Measurements from ENCODE around the gene ATP6V1F.

Gene ATP6V1F

GRCh38 chr7:128854396-128854795 is 8.3 kb upstream of the ATP6V1F start:
- Mint-ChIP-seq H3K36me3 (no peaks in the 10 kb centered on the region), H3K9me3 (no peaks in the 10 kb centered on the region), H3K27ac (no peak overlapping the region), H3K4me1 (no peaks in the 10 kb centered on the region), H3K4me3 (no peak overlapping the region), H3K27me3 (no peaks in the 10 kb centered on the region)

- no peak overlapping the region for H3K4me3 Mint-ChIP-seq
- H3K27me3 Mint-ChIP-seq = no peaks in the 10 kb centered on the region
- no peaks in the 10 kb centered on the region for H3K36me3 Mint-ChIP-seq
These were observed 7.1 kb upstream of the ATP6V1F start for GRCh38 chr7:128855559-128855958.

GRCh38 chr7:128856001-128856718 is 6.5 kb upstream of the ATP6V1F start:
- Mint-ChIP-seq H3K9me3 (no peaks in the 10 kb centered on the region), H3K27me3 (no peaks in the 10 kb centered on the region), H3K4me3 (no peak overlapping the region), H3K36me3 (no peaks in the 10 kb centered on the region), H3K4me1 (no peaks in the 10 kb centered on the region), H3K27ac (no peak overlapping the region)

More at GRCh38 chr7:128855559-128855958, 7.1 kb upstream of the ATP6V1F start:
- no peaks in the 10 kb centered on the region for H3K4me1 Mint-ChIP-seq
- H3K9me3 Mint-ChIP-seq = no peaks in the 10 kb centered on the region
- H3K27ac Mint-ChIP-seq = no peak overlapping the region

GRCh38 chr7:128858380-128859231 is 4.0 kb upstream of the ATP6V1F start:
- Mint-ChIP-seq H3K27me3 (no peaks in the 10 kb centered on the region), H3K27ac (no peak overlapping the region), H3K4me3 (no peak overlapping the region), H3K36me3 (peaks cover 1% of the 10 kb centered on the region), H3K4me1 (peaks cover 10% of the 10 kb centered on the region), H3K9me3 (no peaks in the 10 kb centered on the region)

- Mint-ChIP-seq H3K4me3 (no peak overlapping the region), H3K4me1 (peaks cover 16% of the 10 kb centered on the region), H3K9me3 (no peaks in the 10 kb centered on the region), H3K27me3 (no peaks in the 10 kb centered on the region), H3K27ac (no peak overlapping the region), H3K36me3 (peaks cover 1% of the 10 kb centered on the region)
These were observed 3.2 kb upstream of the ATP6V1F start for GRCh38 chr7:128859232-128860157.

- Mint-ChIP-seq H3K9me3 (no peaks in the 10 kb centered on the region), H3K27ac (no peak overlapping the region), H3K4me1 (peaks cover 26% of the 10 kb centered on the region), H3K27me3 (no peaks in the 10 kb centered on the region), H3K36me3 (peaks cover 1% of the 10 kb centered on the region), H3K4me3 (no peak overlapping the region)
These were observed 2.2 kb upstream of the ATP6V1F start for GRCh38 chr7:128860158-128861073.

GRCh38 chr7:128861957-128862570 is 592 bp upstream of the ATP6V1F start:
- Mint-ChIP-seq H3K27ac (peak overlapping the region; percentile 95), H3K27me3 (no peaks in the 10 kb centered on the region)

GRCh38 chr7:128863433-128863989 is 855 bp downstream of the ATP6V1F start:
- Mint-ChIP-seq H3K4me3 (peak overlapping the region; percentile 97), H3K27ac (peak overlapping the region; percentile 95), H3K36me3 (peaks cover 6% of the 10 kb centered on the region), H3K27me3 (no peaks in the 10 kb centered on the region), H3K4me1 (peaks cover 34% of the 10 kb centered on the region), H3K9me3 (no peaks in the 10 kb centered on the region)

More at GRCh38 chr7:128861957-128862570, 592 bp upstream of the ATP6V1F start:
- H3K4me3 Mint-ChIP-seq = peak overlapping the region; percentile 97
- H3K4me1 Mint-ChIP-seq = peaks cover 30% of the 10 kb centered on the region
- peaks cover 6% of the 10 kb centered on the region for H3K36me3 Mint-ChIP-seq
- no peaks in the 10 kb centered on the region for H3K9me3 Mint-ChIP-seq

- Mint-ChIP-seq H3K36me3 (peaks cover 6% of the 10 kb centered on the region), H3K4me3 (no peak overlapping the region), H3K27ac (no peak overlapping the region), H3K27me3 (no peaks in the 10 kb centered on the region), H3K9me3 (no peaks in the 10 kb centered on the region), H3K4me1 (peaks cover 41% of the 10 kb centered on the region)
These were observed 2.6 kb downstream of the ATP6V1F start for GRCh38 chr7:128865303-128865702.

- Mint-ChIP-seq H3K27me3 (no peaks in the 10 kb centered on the region), H3K36me3 (peaks cover 6% of the 10 kb centered on the region), H3K4me3 (no peak overlapping the region), H3K27ac (no peak overlapping the region), H3K9me3 (no peaks in the 10 kb centered on the region), H3K4me1 (peaks cover 43% of the 10 kb centered on the region)
These were observed 3.6 kb downstream of the ATP6V1F start for GRCh38 chr7:128865996-128866877.

GRCh38 chr7:128867241-128867640 is 4.6 kb downstream of the ATP6V1F start:
- H3K4me3 Mint-ChIP-seq = no peak overlapping the region

GRCh38 chr7:128867842-128868623 is 5.4 kb downstream of the ATP6V1F start:
- H3K27me3 Mint-ChIP-seq = no peaks in the 10 kb centered on the region
- H3K4me3 Mint-ChIP-seq = peak overlapping the region; percentile 51
- no peaks in the 10 kb centered on the region for H3K9me3 Mint-ChIP-seq
- peaks cover 34% of the 10 kb centered on the region for H3K4me1 Mint-ChIP-seq
- H3K36me3 Mint-ChIP-seq = peaks cover 4% of the 10 kb centered on the region
- H3K27ac Mint-ChIP-seq = peak overlapping the region; percentile 62

More at GRCh38 chr7:128867241-128867640, 4.6 kb downstream of the ATP6V1F start:
- Mint-ChIP-seq H3K9me3 (no peaks in the 10 kb centered on the region), H3K4me1 (peaks cover 40% of the 10 kb centered on the region), H3K27me3 (no peaks in the 10 kb centered on the region), H3K27ac (no peak overlapping the region), H3K36me3 (peaks cover 6% of the 10 kb centered on the region)
